Suppressor macrophage treated with lipopolysaccharide for 1 hour (primary cell): ENCODE results near the gene GAK.

Source experiments
- DNase-seq, 3 donors: peaks; one replicate each; pipeline ENCODE4 v3.0.0-alpha.2; 2020 to 2022

The GAK gene

GRCh38 chr4:964346-965025, 32.4 kb upstream of the GAK start:
- DNase-seq = no peak

GRCh38 chr4:963276-964225, 31.4 kb upstream of the GAK start:
- DNase-seq = no peak

- no peak for DNase-seq
Observed at GRCh38 chr4:962231-963208, 30.4 kb upstream of the GAK start.

- no peak for DNase-seq
Observed at GRCh38 chr4:961351-962230, 29.5 kb upstream of the GAK start.

GRCh38 chr4:960636-961350, 28.7 kb upstream of the GAK start:
- DNase-seq = no peak

GRCh38 chr4:960140-960635, 28.1 kb upstream of the GAK start:
- DNase-seq = no peak

GRCh38 chr4:959338-960139, 27.4 kb upstream of the GAK start:
- no peak for DNase-seq

GRCh38 chr4:958696-959337, 26.7 kb upstream of the GAK start:
- no peak for DNase-seq

- DNase-seq = no peak
Observed at GRCh38 chr4:958314-958665, 26.2 kb upstream of the GAK start.

GRCh38 chr4:957581-958313, 25.6 kb upstream of the GAK start:
- no peak for DNase-seq

- DNase-seq = no peak
Observed at GRCh38 chr4:957231-957580, 25.1 kb upstream of the GAK start.

- no peak for DNase-seq
Observed at GRCh38 chr4:956531-957230, 24.6 kb upstream of the GAK start.

- DNase-seq = no peak
Observed at GRCh38 chr4:955931-956381, 23.8 kb upstream of the GAK start.

- DNase-seq = no peak
Observed at GRCh38 chr4:955161-955921, 23.2 kb upstream of the GAK start.

- no peak for DNase-seq
Observed at GRCh38 chr4:954211-955020, 22.3 kb upstream of the GAK start.

- DNase-seq = no peak
Observed at GRCh38 chr4:953574-953915, 21.4 kb upstream of the GAK start.
